Ascending aorta (tissue), 2 donors: ENCODE data around the gene TEX30. TPM values are rescaled to one million over a fixed set of nuclear protein-coding genes. Genes with fewer than 3 reads are reported as not detected.

ENCODE experiments used
- DNase-seq, 2 donors: peaks; one replicate each; pipeline ENCODE4 v3.0.0-alpha.2; 2019; ENCODE audit warnings: low spot score in 2 of 2
- H3K27ac ChIP-seq, 2 donors: fragments of 200-600 bp; sonication (generic); one replicate each; pipeline ENCODE4 v1.5.1; 2016 to 2017; ENCODE audit warnings: mild to moderate bottlenecking in 1 of 2
- H3K27me3 ChIP-seq: fragments of 200-600 bp; sonication (generic); one replicate; pipeline ENCODE4 v1.5.1; 2017
- H3K36me3 ChIP-seq, 2 donors: fragments of 200-600 bp; sonication (generic); one replicate each; pipeline ENCODE4 v1.5.1; 2016
- H3K4me1 ChIP-seq, 2 donors: fragments of 200-600 bp; sonication (generic); one replicate each; pipeline ENCODE4 v1.5.1; 2016 to 2017; ENCODE audit warnings: mild to moderate bottlenecking in 1 of 2
- H3K4me3 ChIP-seq, 2 donors: fragments of 200-600 bp; sonication (generic); one replicate each; pipeline ENCODE4 v1.5.1; 2016 to 2017; ENCODE audit warnings: mild to moderate bottlenecking in 1 of 2
- H3K9me3 ChIP-seq, 2 donors: fragments of 200-600 bp; sonication (generic); one replicate each; pipeline ENCODE4 v1.5.1; 2016
- intact Hi-C: fragments of 100-400 bp; cut with DNase I; formaldehyde crosslinking; loops from one replicate; pipeline ENCODE4 v1.15.1; 2023
- total RNA-seq: library from RNA; depleted of rRNA; stranded (reverse); fragments of >200 nt; gene quantifications from one replicate; pipeline ENCODE4 v1.1.0, GENCODE V29; 2016
- TF ChIP-seq, protein P1 (sequence below), 3 experiments: fragments of 200-600 bp in 2 of 3; fragments of 450-650 bp in 1 of 3; sonication (generic) in 2 of 3; IDR thresholded peaks; one replicate each; pipeline ENCODE4 v1.5.1; 2016 to 2019; ENCODE audit warnings: antibody characterized with exemption in 3 of 3, mild to moderate bottlenecking in 1 of 3, moderate library complexity in 1 of 3

The TEX30 gene
- total RNA-seq, 1 donor from 2014 or later, result 1.4 TPM

DNA sequence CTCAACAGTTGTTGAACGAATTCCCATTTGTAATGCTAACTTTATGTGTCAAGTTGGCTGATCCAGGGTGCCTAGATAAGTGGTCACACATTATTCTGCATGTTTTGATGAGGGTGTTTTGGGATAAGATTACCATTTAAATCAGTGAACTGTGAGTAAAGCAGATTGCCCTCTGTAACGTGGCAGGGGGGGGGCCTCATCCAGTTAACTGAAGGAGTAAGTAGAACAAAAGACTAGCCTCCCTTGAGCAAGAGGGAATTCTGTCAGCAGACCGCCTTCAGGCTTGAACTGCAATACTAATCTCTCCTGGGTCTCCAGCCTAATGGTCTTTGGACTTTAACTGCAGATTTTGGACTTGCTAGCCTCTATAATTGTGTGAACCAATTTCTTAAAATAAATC is 4.2 kb upstream of the TEX30 start:
- peaks cover 0 to 6% of the 10 kb centered on the region in 2 donors for H3K4me1 ChIP-seq
- H3K27me3 ChIP-seq, result no peaks in the 10 kb centered on the region
- H3K4me3 ChIP-seq, result no peak overlapping the region
- no peak overlapping the region for H3K27ac ChIP-seq
- no peak for DNase-seq
- H3K36me3 ChIP-seq, result peaks cover 0 to 3% of the 10 kb centered on the region in 2 donors
- TF ChIP-seq, protein P1, sequence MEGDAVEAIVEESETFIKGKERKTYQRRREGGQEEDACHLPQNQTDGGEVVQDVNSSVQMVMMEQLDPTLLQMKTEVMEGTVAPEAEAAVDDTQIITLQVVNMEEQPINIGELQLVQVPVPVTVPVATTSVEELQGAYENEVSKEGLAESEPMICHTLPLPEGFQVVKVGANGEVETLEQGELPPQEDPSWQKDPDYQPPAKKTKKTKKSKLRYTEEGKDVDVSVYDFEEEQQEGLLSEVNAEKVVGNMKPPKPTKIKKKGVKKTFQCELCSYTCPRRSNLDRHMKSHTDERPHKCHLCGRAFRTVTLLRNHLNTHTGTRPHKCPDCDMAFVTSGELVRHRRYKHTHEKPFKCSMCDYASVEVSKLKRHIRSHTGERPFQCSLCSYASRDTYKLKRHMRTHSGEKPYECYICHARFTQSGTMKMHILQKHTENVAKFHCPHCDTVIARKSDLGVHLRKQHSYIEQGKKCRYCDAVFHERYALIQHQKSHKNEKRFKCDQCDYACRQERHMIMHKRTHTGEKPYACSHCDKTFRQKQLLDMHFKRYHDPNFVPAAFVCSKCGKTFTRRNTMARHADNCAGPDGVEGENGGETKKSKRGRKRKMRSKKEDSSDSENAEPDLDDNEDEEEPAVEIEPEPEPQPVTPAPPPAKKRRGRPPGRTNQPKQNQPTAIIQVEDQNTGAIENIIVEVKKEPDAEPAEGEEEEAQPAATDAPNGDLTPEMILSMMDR (IDR thresholded peaks at IDR 0.05), result no peak
- intact Hi-C loops, result loop anchor here (10.0 kb wide), 1 partner anchor 383 kb away; no protein-coding TSS in a partner anchor
- H3K9me3 ChIP-seq, result no peaks in the 10 kb centered on the region

DNA sequence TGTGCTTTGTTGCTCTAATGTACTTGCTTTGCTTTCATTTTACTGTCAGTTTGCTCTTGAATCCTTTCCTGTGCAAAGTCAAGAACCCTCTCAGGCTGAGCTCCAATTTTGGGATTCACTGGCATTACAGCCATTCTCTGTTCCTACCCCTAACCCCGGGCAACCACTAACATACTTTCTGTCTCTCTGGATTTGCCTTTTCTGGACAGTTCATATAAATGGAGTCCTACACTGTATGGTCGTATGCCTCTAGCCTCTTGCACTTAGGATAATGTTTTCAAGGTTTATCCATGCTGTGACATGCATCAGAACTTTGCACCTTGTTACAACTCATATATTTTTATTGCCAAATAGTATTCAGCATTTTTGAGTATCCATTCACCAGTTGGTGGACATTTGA is 2.7 kb upstream of the TEX30 start:
- no peaks in the 10 kb centered on the region for H3K36me3 ChIP-seq
- H3K4me1 ChIP-seq, result peaks cover 4 to 9% of the 10 kb centered on the region in 2 donors
- intact Hi-C loops, result loop anchor here (10.0 kb wide), 1 partner anchor 381 kb away; no protein-coding TSS in a partner anchor
- DNase-seq, result no peak
- H3K27ac ChIP-seq, result no peak overlapping the region
- H3K4me3 ChIP-seq, result no peak overlapping the region
- no peaks in the 10 kb centered on the region for H3K9me3 ChIP-seq
- TF ChIP-seq, protein P1 (IDR thresholded peaks at IDR 0.05), result no peak
- no peaks in the 10 kb centered on the region for H3K27me3 ChIP-seq

DNA sequence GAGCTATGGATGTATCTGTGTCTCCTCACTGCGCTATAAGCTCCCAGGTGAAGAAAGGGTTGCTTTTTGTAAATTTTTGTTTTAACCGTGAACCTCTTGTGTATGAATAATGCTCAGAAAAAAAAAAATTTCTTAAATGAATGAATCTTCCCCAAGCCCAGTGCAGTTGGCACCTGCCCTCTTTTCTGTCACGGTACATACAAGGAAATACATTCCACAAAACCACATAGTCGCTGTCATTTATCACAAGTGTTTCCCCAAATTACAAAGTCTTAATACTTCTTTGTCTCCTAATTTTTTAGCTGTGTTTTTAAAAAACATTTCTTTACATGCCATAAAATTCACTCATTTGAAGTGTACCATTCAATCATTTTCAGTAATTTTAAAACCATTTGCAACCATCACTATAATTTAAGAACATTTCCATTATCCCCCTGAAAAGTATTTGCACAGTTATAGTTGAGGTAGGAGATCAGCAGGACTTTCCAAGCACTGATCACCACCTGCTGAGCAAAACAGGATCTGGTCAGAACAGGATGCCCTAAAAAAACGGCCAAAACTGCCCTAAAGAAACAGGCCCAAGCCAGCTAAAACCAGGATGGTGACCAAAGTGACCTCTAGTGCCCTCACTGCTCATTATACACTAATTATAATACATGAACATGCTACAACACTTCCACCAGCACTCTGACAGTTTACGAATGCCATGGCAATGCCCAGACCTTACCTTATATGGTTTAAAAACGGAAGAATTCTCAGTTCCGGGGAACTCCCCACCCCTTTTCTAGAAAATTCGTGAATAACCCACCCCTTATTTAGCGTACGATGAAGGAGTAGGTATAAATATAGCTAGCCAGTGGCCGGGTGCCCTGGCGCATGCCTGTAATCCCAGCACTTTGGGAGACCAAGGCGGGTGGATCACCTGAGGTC is 1.3 kb upstream of the TEX30 start:
- TF ChIP-seq, protein P1 (IDR thresholded peaks at IDR 0.05), result no peak
- no peak overlapping the region for H3K4me3 ChIP-seq
- no peaks in the 10 kb centered on the region for H3K27me3 ChIP-seq
- no peak for DNase-seq
- intact Hi-C loops, result loop anchor here (10.0 kb wide), 1 partner anchor 380 kb away; no protein-coding TSS in a partner anchor
- H3K4me1 ChIP-seq, result peaks cover 4 to 9% of the 10 kb centered on the region in 2 donors
- H3K9me3 ChIP-seq, result no peaks in the 10 kb centered on the region
- no peaks in the 10 kb centered on the region for H3K36me3 ChIP-seq
- no peak overlapping the region for H3K27ac ChIP-seq

DNA sequence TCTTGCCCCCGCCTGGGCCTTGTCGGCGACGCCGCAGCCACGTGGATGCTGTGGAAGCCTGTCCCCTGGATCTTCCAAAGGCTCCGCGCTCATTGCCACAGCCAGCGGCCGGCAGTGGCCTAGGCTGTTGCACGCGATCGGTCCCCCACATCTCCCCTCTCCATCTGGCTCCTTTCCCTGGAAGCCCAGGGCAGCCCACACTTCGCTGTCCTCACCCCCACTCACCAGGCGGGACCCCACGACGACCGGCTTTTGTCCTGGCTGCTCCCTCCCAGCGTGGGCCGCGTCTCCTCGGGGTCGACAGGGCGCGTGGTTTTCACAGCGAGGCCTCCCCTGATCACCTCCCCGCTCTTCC is 605 bp upstream of the TEX30 start:
- peak overlapping the region; percentile 68 to 84 for H3K4me3 ChIP-seq
- intact Hi-C loops, result loop anchor here (10.0 kb wide), 1 partner anchor 379 kb away; no protein-coding TSS in a partner anchor
- TF ChIP-seq, protein P1 (IDR thresholded peaks at IDR 0.05), result no peak
- H3K9me3 ChIP-seq, result no peaks in the 10 kb centered on the region
- peak overlapping the region; percentile 82 to 87 for H3K27ac ChIP-seq
- peaks cover 4 to 9% of the 10 kb centered on the region in 2 donors for H3K4me1 ChIP-seq
- peak in 1 of 2 donors; percentile 64 for DNase-seq
- no peaks in the 10 kb centered on the region for H3K27me3 ChIP-seq
- no peaks in the 10 kb centered on the region for H3K36me3 ChIP-seq

DNA sequence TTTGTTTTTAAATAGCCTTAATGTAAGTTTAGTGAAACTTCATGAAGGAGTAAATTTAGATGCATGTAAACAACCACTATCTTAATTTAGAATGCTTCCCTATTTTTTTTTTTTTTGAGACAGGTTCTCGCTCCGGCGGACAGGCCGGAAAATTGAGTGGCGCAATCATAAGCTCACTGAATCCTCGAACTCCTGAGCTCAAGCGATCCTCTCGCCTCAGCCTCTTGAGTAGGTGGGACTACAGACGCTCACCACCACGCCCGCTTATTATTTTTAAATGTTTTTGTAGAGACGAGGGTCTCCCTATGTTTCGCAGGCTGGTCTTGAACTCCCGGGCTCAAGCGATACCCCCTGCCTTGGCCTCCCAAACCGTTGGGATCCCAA is 1.6 kb downstream of the TEX30 start:
- peaks cover 4 to 9% of the 10 kb centered on the region in 2 donors for H3K4me1 ChIP-seq
- H3K36me3 ChIP-seq, result peaks cover 0 to 7% of the 10 kb centered on the region in 2 donors
- H3K27ac ChIP-seq, result no peak overlapping the region
- H3K4me3 ChIP-seq, result peak overlapping the region in 1 of 2 donors; percentile 84
- TF ChIP-seq, protein P1 (IDR thresholded peaks at IDR 0.05), result no peak
- H3K9me3 ChIP-seq, result no peaks in the 10 kb centered on the region
- DNase-seq, result no peak
- intact Hi-C loops, result loop anchor here (2.0 to 10.0 kb wide), 3 partner anchors 73 to 377 kb away; partner anchors contain the start of gene TPP2
- H3K27me3 ChIP-seq, result no peaks in the 10 kb centered on the region
